Measurements from ENCODE around the gene RAMAC.
"Not testable (repeated sequence)": the region's sequence is repeated elsewhere in the genome, so short reads cannot be mapped to it uniquely, and the experiment has no call there.

Gene RAMAC

GRCh38 chr15:82980981-82981380 is 5.0 kb upstream of the RAMAC start:
- peaks cover 2% of the 10 kb centered on the region for H3K9me3 ChIP-seq (ENCODE audit: control insufficient read depth, low read length)
- no peak overlapping the region for H3K4me3 ChIP-seq (ENCODE audit: insufficient read depth, low read depth, low read length)
- no peak overlapping the region for H3K27ac ChIP-seq (ENCODE audit: insufficient read depth, low read depth, low read length, poor library complexity, severe bottlenecking)
- WGBS, 2 experiments: 71 to 79% methylated on average over 2 of the region's 2 CpGs
- no peaks in the 10 kb centered on the region for H3K27me3 ChIP-seq (ENCODE audit: control insufficient read depth, insufficient read depth, low read length, poor library complexity, severe bottlenecking)
- H3K36me3 ChIP-seq (ENCODE audit: control insufficient read depth, insufficient read depth, low read length): no peaks in the 10 kb centered on the region
- H3K4me1 ChIP-seq (ENCODE audit: control insufficient read depth, insufficient read depth, low read length): no peaks in the 10 kb centered on the region

- peak overlapping the region; percentile 33 for H3K27ac ChIP-seq (ENCODE audit: insufficient read depth, low read depth, low read length, poor library complexity, severe bottlenecking)
- WGBS, 2 experiments: 1 to 3% methylated on average over 11 to 12 of the region's 12 CpGs
Measured at GRCh38 chr15:82986442-82986780, 401 bp downstream of the RAMAC start.

GRCh38 chr15:82992436-82992998 is 6.5 kb downstream of the RAMAC start:
- Histone ChIP-seq H3K27me3 (ENCODE audit: control insufficient read depth, insufficient read depth, low read length, poor library complexity, severe bottlenecking) (no peaks in the 10 kb centered on the region), H3K27ac (ENCODE audit: insufficient read depth, low read depth, low read length, poor library complexity, severe bottlenecking) (no peak overlapping the region), H3K36me3 (ENCODE audit: control insufficient read depth, insufficient read depth, low read length) (peaks cover 9% of the 10 kb centered on the region), H3K4me1 (ENCODE audit: control insufficient read depth, insufficient read depth, low read length) (no peaks in the 10 kb centered on the region), H3K4me3 (ENCODE audit: insufficient read depth, low read depth, low read length) (no peak overlapping the region), H3K9me3 (ENCODE audit: control insufficient read depth, low read length) (no peaks in the 10 kb centered on the region)
- WGBS, 2 experiments: 86 to 92% methylated on average over 3 of the region's 3 CpGs

More at GRCh38 chr15:82986442-82986780, 401 bp downstream of the RAMAC start:
- peak overlapping the region; percentile 97 for H3K4me3 ChIP-seq (ENCODE audit: insufficient read depth, low read depth, low read length)
- no peaks in the 10 kb centered on the region for H3K27me3 ChIP-seq (ENCODE audit: control insufficient read depth, insufficient read depth, low read length, poor library complexity, severe bottlenecking)
- H3K4me1 ChIP-seq (ENCODE audit: control insufficient read depth, insufficient read depth, low read length): peaks cover 4% of the 10 kb centered on the region
- peaks cover 9% of the 10 kb centered on the region for H3K36me3 ChIP-seq (ENCODE audit: control insufficient read depth, insufficient read depth, low read length)
- peaks cover 2% of the 10 kb centered on the region for H3K9me3 ChIP-seq (ENCODE audit: control insufficient read depth, low read length)

GRCh38 chr15:82993144-82993543 is 7.1 kb downstream of the RAMAC start:
- Histone ChIP-seq H3K36me3 (ENCODE audit: control insufficient read depth, insufficient read depth, low read length) (peaks cover 9% of the 10 kb centered on the region), H3K27ac (ENCODE audit: insufficient read depth, low read depth, low read length, poor library complexity, severe bottlenecking) (no peak overlapping the region), H3K4me3 (ENCODE audit: insufficient read depth, low read depth, low read length) (no peak overlapping the region), H3K27me3 (ENCODE audit: control insufficient read depth, insufficient read depth, low read length, poor library complexity, severe bottlenecking) (no peaks in the 10 kb centered on the region), H3K9me3 (ENCODE audit: control insufficient read depth, low read length) (no peaks in the 10 kb centered on the region), H3K4me1 (ENCODE audit: control insufficient read depth, insufficient read depth, low read length) (no peaks in the 10 kb centered on the region)
- WGBS, 2 experiments: 87 to 93% methylated on average over 4 of the region's 4 CpGs

- Histone ChIP-seq H3K4me3 (ENCODE audit: insufficient read depth, low read depth, low read length) (no peak overlapping the region), H3K9me3 (ENCODE audit: control insufficient read depth, low read length) (no peaks in the 10 kb centered on the region), H3K36me3 (ENCODE audit: control insufficient read depth, insufficient read depth, low read length) (no peaks in the 10 kb centered on the region), H3K4me1 (ENCODE audit: control insufficient read depth, insufficient read depth, low read length) (no peaks in the 10 kb centered on the region), H3K27me3 (ENCODE audit: control insufficient read depth, insufficient read depth, low read length, poor library complexity, severe bottlenecking) (no peaks in the 10 kb centered on the region), H3K27ac (ENCODE audit: insufficient read depth, low read depth, low read length, poor library complexity, severe bottlenecking) (no peak overlapping the region)
- WGBS, 2 experiments: 90 to 92% methylated on average over 2 of the region's 2 CpGs
Measured at GRCh38 chr15:82995076-82995475, 9.1 kb downstream of the RAMAC start.

- 80 to 88% methylated on average over 3 of the region's 3 CpGs for WGBS, 2 experiments
- no peak overlapping the region for H3K27ac ChIP-seq (ENCODE audit: insufficient read depth, low read depth, low read length, poor library complexity, severe bottlenecking)
Measured at GRCh38 chr15:82995938-82996337, 9.9 kb downstream of the RAMAC start.

GRCh38 chr15:82999426-82999825 is 13.4 kb downstream of the RAMAC start:
- WGBS, 2 experiments: 95% methylated on average over 6 of the region's 6 CpGs
- H3K27ac ChIP-seq (ENCODE audit: insufficient read depth, low read depth, low read length, poor library complexity, severe bottlenecking): no peak overlapping the region
- H3K4me3 ChIP-seq (ENCODE audit: insufficient read depth, low read depth, low read length): no peak overlapping the region
- no peaks in the 10 kb centered on the region for H3K9me3 ChIP-seq (ENCODE audit: control insufficient read depth, low read length)
- H3K27me3 ChIP-seq (ENCODE audit: control insufficient read depth, insufficient read depth, low read length, poor library complexity, severe bottlenecking): no peaks in the 10 kb centered on the region
- H3K4me1 ChIP-seq (ENCODE audit: control insufficient read depth, insufficient read depth, low read length): no peaks in the 10 kb centered on the region
- no peaks in the 10 kb centered on the region for H3K36me3 ChIP-seq (ENCODE audit: control insufficient read depth, insufficient read depth, low read length)

More at GRCh38 chr15:82995938-82996337, 9.9 kb downstream of the RAMAC start:
- H3K9me3 ChIP-seq (ENCODE audit: control insufficient read depth, low read length): no peaks in the 10 kb centered on the region
- no peaks in the 10 kb centered on the region for H3K4me1 ChIP-seq (ENCODE audit: control insufficient read depth, insufficient read depth, low read length)
- H3K4me3 ChIP-seq (ENCODE audit: insufficient read depth, low read depth, low read length): no peak overlapping the region
- no peaks in the 10 kb centered on the region for H3K27me3 ChIP-seq (ENCODE audit: control insufficient read depth, insufficient read depth, low read length, poor library complexity, severe bottlenecking)
- no peaks in the 10 kb centered on the region for H3K36me3 ChIP-seq (ENCODE audit: control insufficient read depth, insufficient read depth, low read length)

- no peak overlapping the region for H3K4me3 ChIP-seq (ENCODE audit: insufficient read depth, low read depth, low read length)
- H3K9me3 ChIP-seq (ENCODE audit: control insufficient read depth, low read length): no peaks in the 10 kb centered on the region
- 53 to 55% methylated on average over 6 of the region's 6 CpGs for WGBS, 2 experiments
Measured at GRCh38 chr15:82999905-83000671, 14.1 kb downstream of the RAMAC start.

GRCh38 chr15:83000672-83001031 is 14.6 kb downstream of the RAMAC start:
- 93 to 98% methylated on average over 3 of the region's 3 CpGs for WGBS, 2 experiments
- not testable (repeated sequence) for H3K36me3 ChIP-seq (ENCODE audit: control insufficient read depth, insufficient read depth, low read length); H3K9me3 ChIP-seq (ENCODE audit: control insufficient read depth, low read length); H3K4me3 ChIP-seq (ENCODE audit: insufficient read depth, low read depth, low read length); H3K27me3 ChIP-seq (ENCODE audit: control insufficient read depth, insufficient read depth, low read length, poor library complexity, severe bottlenecking); H3K4me1 ChIP-seq (ENCODE audit: control insufficient read depth, insufficient read depth, low read length); H3K27ac ChIP-seq (ENCODE audit: insufficient read depth, low read depth, low read length, poor library complexity, severe bottlenecking)

More at GRCh38 chr15:82999905-83000671, 14.1 kb downstream of the RAMAC start:
- no peaks in the 10 kb centered on the region for H3K36me3 ChIP-seq (ENCODE audit: control insufficient read depth, insufficient read depth, low read length)
- no peak overlapping the region for H3K27ac ChIP-seq (ENCODE audit: insufficient read depth, low read depth, low read length, poor library complexity, severe bottlenecking)
- no peaks in the 10 kb centered on the region for H3K4me1 ChIP-seq (ENCODE audit: control insufficient read depth, insufficient read depth, low read length)
- no peaks in the 10 kb centered on the region for H3K27me3 ChIP-seq (ENCODE audit: control insufficient read depth, insufficient read depth, low read length, poor library complexity, severe bottlenecking)

GRCh38 chr15:83010709-83011270 is 24.8 kb downstream of the RAMAC start:
- Histone ChIP-seq H3K4me3 (ENCODE audit: insufficient read depth, low read depth, low read length) (peak overlapping the region; percentile 97), H3K9me3 (ENCODE audit: control insufficient read depth, low read length) (no peaks in the 10 kb centered on the region), H3K27me3 (ENCODE audit: control insufficient read depth, insufficient read depth, low read length, poor library complexity, severe bottlenecking) (no peaks in the 10 kb centered on the region), H3K27ac (ENCODE audit: insufficient read depth, low read depth, low read length, poor library complexity, severe bottlenecking) (peak overlapping the region; percentile 57), H3K36me3 (ENCODE audit: control insufficient read depth, insufficient read depth, low read length) (peaks cover 11% of the 10 kb centered on the region), H3K4me1 (ENCODE audit: control insufficient read depth, insufficient read depth, low read length) (peaks cover 3% of the 10 kb centered on the region)
- 17 to 18% methylated on average over 15 of the region's 15 CpGs for WGBS, 2 experiments
